SK-N-SH (cell line): Measurements from ENCODE around the gene SGCA.

Experiments
- EP300 ChIP-seq, 2 experiments: IDR thresholded peaks; 2 replicates each; pipeline versions ENCODE4 v1.4.0 to v1.6.1; 2012; ENCODE audit warnings: borderline replicate concordance in 1 of 2, low read depth in 1 of 2, low read length in 1 of 2
- EZH2phosphoT487 ChIP-seq: fragments of 200-600 bp; sonication (generic); IDR thresholded peaks from 2 replicates; pipeline ENCODE4 v1.6.1; 2017; ENCODE audit warnings: low read depth, mixed run types, mild to moderate bottlenecking, antibody characterized with exemption, moderate library complexity, borderline replicate concordance
- GATA2 ChIP-seq: sonication (generic); formaldehyde crosslinking; IDR thresholded peaks from 2 replicates; pipeline ENCODE4 v1.5.0; 2020; ENCODE audit warnings: mild to moderate bottlenecking, missing genetic modification reagents
- JUND ChIP-seq: IDR thresholded peaks from 2 replicates; pipeline ENCODE4 v1.4.0; 2012
- PBX3 ChIP-seq: IDR thresholded peaks from 2 replicates; pipeline ENCODE4; 2012
- RXRA ChIP-seq: IDR thresholded peaks from 2 replicates; pipeline ENCODE4 v1.4.0; 2012; ENCODE audit warnings: low read depth, mild to moderate bottlenecking, borderline replicate concordance
- TF ChIP-seq, protein P1 (sequence below): fragments of 200-600 bp; sonication (generic); IDR thresholded peaks from 2 replicates; pipeline ENCODE4 v1.6.1; 2017; ENCODE audit warnings: antibody characterized with exemption, mild to moderate bottlenecking, moderate library complexity

DNA sequence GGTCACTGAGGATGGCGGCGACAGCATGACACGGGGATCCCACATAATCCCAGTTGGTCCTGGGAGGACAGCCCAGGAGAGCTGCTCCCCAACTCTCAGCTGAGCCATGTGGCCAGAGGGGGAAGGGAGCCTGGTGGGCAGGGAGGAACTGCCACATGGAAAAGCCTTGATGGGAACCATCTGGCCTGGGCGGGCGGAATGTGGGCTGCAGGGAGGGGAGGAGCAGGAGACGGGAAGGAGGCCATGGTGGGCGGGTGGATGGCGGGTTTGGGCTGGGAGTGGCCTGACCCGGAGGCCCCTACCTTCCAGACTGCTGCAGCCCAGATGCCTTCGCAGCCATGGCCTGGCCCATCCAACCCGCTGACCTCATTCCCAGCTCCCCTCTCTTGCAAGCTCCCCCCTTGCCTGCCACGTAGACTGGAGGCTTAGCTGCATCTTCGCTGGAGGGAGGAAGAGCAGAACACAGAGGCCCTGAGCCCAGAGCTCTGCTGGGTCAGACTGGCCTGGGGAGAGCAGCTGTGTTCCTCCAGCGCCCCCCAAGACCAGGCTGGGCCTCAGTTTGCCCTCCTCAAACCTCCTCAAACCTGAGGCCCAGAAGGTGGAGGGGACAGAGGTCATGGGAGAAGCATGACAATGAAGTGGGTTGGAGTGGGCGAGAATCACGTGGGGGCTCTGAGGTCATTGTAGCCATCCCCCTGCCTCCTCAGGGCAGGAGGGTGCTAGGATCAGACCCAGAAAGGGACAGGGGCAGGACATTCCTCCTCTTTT, 43.9 kb downstream of the SGCA start:
- peak; percentile 96 for TF ChIP-seq PBX3
- TF ChIP-seq RXRA: peak; percentile 92; the same call in 1 of the 2 replicates
- TF ChIP-seq, protein P1, sequence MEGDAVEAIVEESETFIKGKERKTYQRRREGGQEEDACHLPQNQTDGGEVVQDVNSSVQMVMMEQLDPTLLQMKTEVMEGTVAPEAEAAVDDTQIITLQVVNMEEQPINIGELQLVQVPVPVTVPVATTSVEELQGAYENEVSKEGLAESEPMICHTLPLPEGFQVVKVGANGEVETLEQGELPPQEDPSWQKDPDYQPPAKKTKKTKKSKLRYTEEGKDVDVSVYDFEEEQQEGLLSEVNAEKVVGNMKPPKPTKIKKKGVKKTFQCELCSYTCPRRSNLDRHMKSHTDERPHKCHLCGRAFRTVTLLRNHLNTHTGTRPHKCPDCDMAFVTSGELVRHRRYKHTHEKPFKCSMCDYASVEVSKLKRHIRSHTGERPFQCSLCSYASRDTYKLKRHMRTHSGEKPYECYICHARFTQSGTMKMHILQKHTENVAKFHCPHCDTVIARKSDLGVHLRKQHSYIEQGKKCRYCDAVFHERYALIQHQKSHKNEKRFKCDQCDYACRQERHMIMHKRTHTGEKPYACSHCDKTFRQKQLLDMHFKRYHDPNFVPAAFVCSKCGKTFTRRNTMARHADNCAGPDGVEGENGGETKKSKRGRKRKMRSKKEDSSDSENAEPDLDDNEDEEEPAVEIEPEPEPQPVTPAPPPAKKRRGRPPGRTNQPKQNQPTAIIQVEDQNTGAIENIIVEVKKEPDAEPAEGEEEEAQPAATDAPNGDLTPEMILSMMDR: no peak
- peak; percentile 19; the same call in 1 of the 2 replicates for TF ChIP-seq JUND
- TF ChIP-seq GATA2 (CRISPR knock-in tag): no peak
- peak; percentile 90 to 91; a peak in 3 of 4 replicates for TF ChIP-seq EP300 (IDR thresholded peaks at IDR 0.05; ENCODE audit: borderline replicate concordance in 1 of 2, low read depth in 1 of 2, low read length in 1 of 2)
- TF ChIP-seq EZH2phosphoT487: no peak
